IMR-90 (cell line): Measurements from ENCODE around the gene WNT16. TPM values are rescaled to one million over a fixed set of nuclear protein-coding genes. Genes with fewer than 3 reads are reported as not detected.

Source experiments
- ATAC-seq: fragments of 200-7000 bp; cut with Tn5 transposase; 2 replicates; pipeline ENCODE4 v1.9.1; 2020; ENCODE audit warnings: low read depth, mild to moderate bottlenecking, moderate library complexity
- BruUV-seq: library from RNA; stranded (reverse); fragments of 400-500 nt; replicated peaks from 2 replicates; lab custom pipeline; 2021; lab: Mats Ljungman, UMichigan
- CTCF ChIA-PET: fragments of 300-600 bp; formaldehyde crosslinking; extraction: SDS; loops from one replicate; lab custom pipeline; 2021; ENCODE audit warnings: antibody characterized with exemption; lab: Yijun Ruan, JAX
- POLR2A ChIA-PET: fragments of 300-600 bp; sonication (Branson Sonifier 250); formaldehyde crosslinking; loops from one replicate; lab custom pipeline; 2022; ENCODE audit warnings: antibody characterized with exemption; ENCODE audit not compliant: unreplicated experiment; lab: Charles Lee
- DNase-seq: peaks from one replicate; pipeline ENCODE4 v3.0.0; 2013
- H2AFZ ChIP-seq: replicated peaks from 2 replicates; pipeline ENCODE3; 2013; ENCODE audit warnings: low read length, mild to moderate bottlenecking; ENCODE audit not compliant: poor library complexity
- H2AK5ac ChIP-seq: 2 replicates; pipeline ENCODE4 v1.6.1; 2013; ENCODE audit warnings: low read depth, low read length, inconsistent platforms
- H2AK9ac ChIP-seq: replicated peaks from 2 replicates; pipeline ENCODE3; 2013; ENCODE audit warnings: mild to moderate bottlenecking, low read depth, low read length, moderate library complexity; ENCODE audit not compliant: poor library complexity
- H2BK120ac ChIP-seq: 2 replicates; pipeline ENCODE4 v1.6.1; 2013; ENCODE audit warnings: low read depth, low read length, inconsistent platforms
- H2BK15ac ChIP-seq: 3 replicates; pipeline ENCODE4 v1.6.1; 2013; ENCODE audit warnings: low read depth, low read length, inconsistent platforms
- H2BK20ac ChIP-seq: 2 replicates; pipeline ENCODE4 v1.6.1; 2013; ENCODE audit warnings: low read depth, mild to moderate bottlenecking, inconsistent platforms, low read length, moderate library complexity
- H2BK5ac ChIP-seq: 2 replicates; pipeline ENCODE4 v1.6.1; 2013; ENCODE audit warnings: mild to moderate bottlenecking, low read depth, low read length, inconsistent platforms; ENCODE audit not compliant: poor library complexity, severe bottlenecking
- H3K14ac ChIP-seq: replicated peaks from 2 replicates; pipeline ENCODE4 v1.6.1; 2013; ENCODE audit warnings: low read depth, low read length, inconsistent platforms
- H3K18ac ChIP-seq: 2 replicates; pipeline ENCODE4 v1.6.1; 2013; ENCODE audit warnings: low read depth, low read length, control low read depth
- H3K23ac ChIP-seq: 2 replicates; pipeline ENCODE4 v1.6.1; 2013; ENCODE audit warnings: low read depth, low read length, inconsistent platforms
- H3K27ac ChIP-seq: 2 replicates; pipeline ENCODE4 v1.5.1; 2013; ENCODE audit warnings: mild to moderate bottlenecking, control low read depth, low read length; ENCODE audit not compliant: insufficient read depth
- H3K27me3 ChIP-seq: 2 replicates; pipeline ENCODE4 v1.6.1; 2013; ENCODE audit warnings: low read length; ENCODE audit not compliant: control insufficient read depth, insufficient read depth
- H3K36me3 ChIP-seq: 2 replicates; pipeline ENCODE4 v1.6.1; 2013; ENCODE audit warnings: low read length, mixed read lengths; ENCODE audit not compliant: control insufficient read depth, insufficient read depth
- H3K4ac ChIP-seq: 2 replicates; pipeline ENCODE4 v1.6.1; 2013; ENCODE audit warnings: low read depth, low read length, inconsistent platforms
- H3K4me1 ChIP-seq: 2 replicates; pipeline ENCODE4 v1.6.1; 2013; ENCODE audit warnings: low read length, mixed read lengths; ENCODE audit not compliant: control insufficient read depth, insufficient read depth
- H3K4me2 ChIP-seq: 2 replicates; pipeline ENCODE4 v1.6.1; 2013; ENCODE audit warnings: low read depth, mild to moderate bottlenecking, control low read depth, low read length, moderate library complexity
- H3K4me3 ChIP-seq: 2 replicates; pipeline ENCODE4 v1.5.1; 2013; ENCODE audit warnings: low read depth, mild to moderate bottlenecking, control low read depth, low read length, moderate library complexity; ENCODE audit not compliant: insufficient read depth
- H3K56ac ChIP-seq: 2 replicates; pipeline ENCODE4 v1.6.1; 2013; ENCODE audit warnings: low read length, inconsistent platforms; ENCODE audit not compliant: insufficient read depth; ENCODE audit errors: extremely low read depth
- H3K79me1 ChIP-seq, 2 experiments: 2 replicates each; pipeline ENCODE4 v1.6.1; 2013; ENCODE audit warnings: low read length in 2 of 2, inconsistent platforms in 1 of 2, low read depth in 1 of 2
- H3K9ac ChIP-seq: 2 replicates; pipeline ENCODE4 v1.6.1; 2013; ENCODE audit warnings: low read depth, low read length, control low read depth
- H3K9me1 ChIP-seq: 2 replicates; pipeline ENCODE4 v1.6.1; 2013; ENCODE audit warnings: low read length, inconsistent platforms; ENCODE audit not compliant: insufficient read depth
- H3K9me3 ChIP-seq: 2 replicates; pipeline ENCODE4 v1.6.1; 2013; ENCODE audit warnings: low read length; ENCODE audit not compliant: control insufficient read depth, insufficient read depth
- H4K20me1 ChIP-seq: 2 replicates; pipeline ENCODE4 v1.6.1; 2013; ENCODE audit warnings: low read length, inconsistent platforms; ENCODE audit not compliant: insufficient read depth
- H4K5ac ChIP-seq: 2 replicates; pipeline ENCODE4 v1.6.1; 2013; ENCODE audit warnings: mild to moderate bottlenecking, low read depth, low read length, control low read depth
- H4K8ac ChIP-seq, 2 experiments: 2 replicates each; pipeline ENCODE4 v1.6.1; 2013; ENCODE audit warnings: low read depth in 2 of 2, low read length in 2 of 2, control low read depth in 1 of 2, inconsistent platforms in 1 of 2
- H4K91ac ChIP-seq: 2 replicates; pipeline ENCODE4 v1.6.1; 2013; ENCODE audit warnings: low read depth, low read length, inconsistent platforms; ENCODE audit not compliant: insufficient read depth
- BHLHE40 ChIP-seq: fragments of 150-350 bp; IDR thresholded peaks from 2 replicates; pipeline ENCODE4 v1.6.1; 2016; ENCODE audit warnings: mild to moderate bottlenecking, low read depth, low read length
- CEBPB ChIP-seq: IDR thresholded peaks from 2 replicates; pipeline ENCODE4 v1.6.1; 2012; ENCODE audit warnings: low read depth, low read length, improper control_type of control experiment
- CHD1 ChIP-seq: IDR thresholded peaks from 2 replicates; pipeline ENCODE4 v1.6.1; 2012; ENCODE audit warnings: low read depth, low read length, improper control_type of control experiment
- FOS ChIP-seq: fragments of 150-350 bp; IDR thresholded peaks from 2 replicates; pipeline ENCODE4 v1.6.1; 2016; ENCODE audit warnings: low read depth, low read length
- MAFK ChIP-seq: IDR thresholded peaks from 2 replicates; pipeline ENCODE4 v1.6.1; 2012; ENCODE audit warnings: low read depth, low read length, improper control_type of control experiment
- MAZ ChIP-seq: IDR thresholded peaks from 2 replicates; pipeline ENCODE4 v1.6.1; 2012; ENCODE audit warnings: low read depth, mild to moderate bottlenecking, low read length, improper control_type of control experiment, moderate library complexity, borderline replicate concordance
- MXI1 ChIP-seq: IDR thresholded peaks from 2 replicates; pipeline ENCODE4 v1.6.1; 2012; ENCODE audit warnings: low read depth, mild to moderate bottlenecking, low read length, moderate library complexity, borderline replicate concordance
- NFE2L2 ChIP-seq: fragments of 150-350 bp; IDR thresholded peaks from 2 replicates; pipeline ENCODE4 v1.6.1; 2016; ENCODE audit warnings: low read depth, mild to moderate bottlenecking, low read length
- POLR2A ChIP-seq: IDR thresholded peaks from 2 replicates; pipeline ENCODE4 v1.6.1; 2012; ENCODE audit warnings: mild to moderate bottlenecking, low read depth, low read length
- RAD21 ChIP-seq: IDR thresholded peaks from 2 replicates; pipeline ENCODE4 v1.6.1; 2012; ENCODE audit warnings: low read length, improper control_type of control experiment
- RCOR1 ChIP-seq: IDR thresholded peaks from 2 replicates; pipeline ENCODE4 v1.6.1; 2012; ENCODE audit warnings: mild to moderate bottlenecking, low read length, improper control_type of control experiment; ENCODE audit not compliant: insufficient replicate concordance
- RFX5 ChIP-seq: IDR thresholded peaks from 2 replicates; pipeline ENCODE4 v1.8.0; 2012; ENCODE audit warnings: low read depth, mild to moderate bottlenecking, low read length, moderate library complexity
- SMC3 ChIP-seq: fragments of 150-350 bp; IDR thresholded peaks from 2 replicates; pipeline ENCODE4 v1.6.1; 2016; ENCODE audit warnings: low read depth, mild to moderate bottlenecking, antibody characterized with exemption, low read length, moderate library complexity
- USF2 ChIP-seq: fragments of 150-350 bp; IDR thresholded peaks from 2 replicates; pipeline ENCODE4 v1.6.1; 2017; ENCODE audit warnings: mild to moderate bottlenecking, antibody characterized with exemption, low read length, low read depth
- WGBS, 2 experiments: methylation state at CpG; one replicate each; pipeline versions ENCODE4 v1.1.5 to v1.1.7; 2013; ENCODE audit warnings: missing lambda C conversion rate in 2 of 2; ENCODE audit not compliant: insufficient read length in 1 of 2; ENCODE audit errors: extremely low coverage in 2 of 2; 5-methylcytosine and 5-hydroxymethylcytosine counted together
- dilution Hi-C: fragments of 300-500 bp; cut with HindIII; formaldehyde crosslinking; loops from one replicate; pipeline ENCODE4 v1.14.3; 2018; ENCODE audit warnings: low sequenced_read_pairs; ENCODE audit not compliant: unreplicated experiment
- in situ Hi-C: fragments of 300-500 bp; cut with MboI; formaldehyde crosslinking; loops from 3 replicates; pipeline ENCODE4 v1.14.3; 2019; ENCODE audit warnings: low sequenced_read_pairs, inconsistent platforms, mixed read lengths
- intact Hi-C: fragments of 100-400 bp; cut with micrococcal nuclease; formaldehyde crosslinking; loops from 2 replicates; pipeline ENCODE4 v1.10.0; 2022
- polyA plus RNA-seq, 3 experiments: library from polyadenylated mRNA; depleted of rRNA; stranded (reverse); fragments of >200 nt; gene quantifications; 2 replicates each; pipeline ENCODE4 v1.2.3, GENCODE V29; 2012; ENCODE audit warnings: low replicate concordance in 1 of 3
- total RNA-seq: library from RNA; depleted of rRNA; stranded (reverse); fragments of >200 nt; gene quantifications from 2 replicates; pipeline ENCODE4 v1.2.3, GENCODE V29; 2012
- TF ChIP-seq, protein P1 (sequence below): fragments of 150-350 bp; IDR thresholded peaks from 2 replicates; pipeline ENCODE4 v1.6.1; 2016; ENCODE audit warnings: low read depth, mild to moderate bottlenecking, low read length, moderate library complexity, borderline replicate concordance
- TF ChIP-seq, protein P2 (sequence below): conservative IDR thresholded peaks from 2 replicates; pipeline ENCODE4 v1.5.1; 2012; ENCODE audit warnings: mild to moderate bottlenecking, low read depth, low read length, improper control_type of control experiment

Gene WNT16
- total and polyA plus RNA-seq, 2 of the 4 experiments (the other 2 are of a cell fraction) = 0.68 to 1.1 TPM

DNA sequence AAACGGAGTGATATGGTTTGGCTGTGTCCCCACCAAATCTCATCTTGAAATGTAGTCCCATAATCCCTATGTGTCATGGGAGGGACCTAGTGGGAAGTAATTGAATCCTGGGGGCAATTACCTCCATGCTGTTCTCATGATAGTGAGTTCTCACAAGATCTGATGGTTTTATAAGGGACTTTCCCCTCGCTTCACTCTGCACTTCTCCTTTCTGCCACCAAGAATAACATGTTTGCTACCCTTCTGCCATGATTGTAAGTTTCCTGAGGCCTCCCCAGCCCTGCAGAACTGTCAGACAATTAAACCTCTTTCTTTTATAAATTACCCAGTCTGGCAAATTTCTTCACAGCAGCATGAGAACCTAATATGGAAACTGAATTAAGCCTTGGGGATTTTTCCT, 48.2 kb downstream of the WNT16 start:
- Histone ChIP-seq H2AK5ac (no peak overlapping the region), H3K4ac (no peak overlapping the region), H3K56ac (no peak overlapping the region), H4K20me1 (no peaks in the 10 kb centered on the region), H3K9ac (no peak overlapping the region), H4K91ac (no peak overlapping the region), H3K9me3 (no peaks in the 10 kb centered on the region), H2BK5ac (no peak overlapping the region), H3K4me2 (no peak overlapping the region), H3K4me3 (no peak overlapping the region), H3K4me1 (no peaks in the 10 kb centered on the region), H2BK20ac (no peak overlapping the region), H3K18ac (no peak overlapping the region), H4K8ac (no peak overlapping the region), H3K79me1 (peaks cover 9 to 17% of the 10 kb centered on the region in 2 experiments), H2AK9ac (no peak overlapping the region), H3K9me1 (peaks cover 4% of the 10 kb centered on the region; the same call in 1 of the 2 replicates), H2AFZ (no peak overlapping the region), H3K36me3 (peaks cover 12% of the 10 kb centered on the region), H4K5ac (no peak overlapping the region), H3K23ac (no peak overlapping the region), H3K27me3 (no peaks in the 10 kb centered on the region), H2BK15ac (no peak overlapping the region), H2BK120ac (no peak overlapping the region), H3K14ac (no peak overlapping the region), H3K27ac (no peak overlapping the region)
- intact Hi-C loops (no loop called here), dilution Hi-C loops (no loop called here), in situ Hi-C loops (no loop called here)
- TF ChIP-seq MAZ (no peak), MAFK (no peak), BHLHE40 (no peak), NFE2L2 (no peak), CEBPB (no peak), USF2 (no peak), POLR2A (no peak), FOS (no peak), RAD21 (no peak), RFX5 (no peak), SMC3 (no peak), CHD1 (no peak), MXI1 (no peak), RCOR1 (no peak)
- TF ChIP-seq, protein P1, sequence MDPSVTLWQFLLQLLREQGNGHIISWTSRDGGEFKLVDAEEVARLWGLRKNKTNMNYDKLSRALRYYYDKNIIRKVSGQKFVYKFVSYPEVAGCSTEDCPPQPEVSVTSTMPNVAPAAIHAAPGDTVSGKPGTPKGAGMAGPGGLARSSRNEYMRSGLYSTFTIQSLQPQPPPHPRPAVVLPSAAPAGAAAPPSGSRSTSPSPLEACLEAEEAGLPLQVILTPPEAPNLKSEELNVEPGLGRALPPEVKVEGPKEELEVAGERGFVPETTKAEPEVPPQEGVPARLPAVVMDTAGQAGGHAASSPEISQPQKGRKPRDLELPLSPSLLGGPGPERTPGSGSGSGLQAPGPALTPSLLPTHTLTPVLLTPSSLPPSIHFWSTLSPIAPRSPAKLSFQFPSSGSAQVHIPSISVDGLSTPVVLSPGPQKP = no peak
- TF ChIP-seq, protein P2, sequence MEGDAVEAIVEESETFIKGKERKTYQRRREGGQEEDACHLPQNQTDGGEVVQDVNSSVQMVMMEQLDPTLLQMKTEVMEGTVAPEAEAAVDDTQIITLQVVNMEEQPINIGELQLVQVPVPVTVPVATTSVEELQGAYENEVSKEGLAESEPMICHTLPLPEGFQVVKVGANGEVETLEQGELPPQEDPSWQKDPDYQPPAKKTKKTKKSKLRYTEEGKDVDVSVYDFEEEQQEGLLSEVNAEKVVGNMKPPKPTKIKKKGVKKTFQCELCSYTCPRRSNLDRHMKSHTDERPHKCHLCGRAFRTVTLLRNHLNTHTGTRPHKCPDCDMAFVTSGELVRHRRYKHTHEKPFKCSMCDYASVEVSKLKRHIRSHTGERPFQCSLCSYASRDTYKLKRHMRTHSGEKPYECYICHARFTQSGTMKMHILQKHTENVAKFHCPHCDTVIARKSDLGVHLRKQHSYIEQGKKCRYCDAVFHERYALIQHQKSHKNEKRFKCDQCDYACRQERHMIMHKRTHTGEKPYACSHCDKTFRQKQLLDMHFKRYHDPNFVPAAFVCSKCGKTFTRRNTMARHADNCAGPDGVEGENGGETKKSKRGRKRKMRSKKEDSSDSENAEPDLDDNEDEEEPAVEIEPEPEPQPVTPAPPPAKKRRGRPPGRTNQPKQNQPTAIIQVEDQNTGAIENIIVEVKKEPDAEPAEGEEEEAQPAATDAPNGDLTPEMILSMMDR = no peak
- DNase-seq = no peak
- no peak for ATAC-seq
- no TSS peak for BruUV-seq
- ChIA-PET POLR2A (no interaction called here), CTCF (no interaction called here)
- no CpG with 5 or more reads among the region's 2 CpGs for WGBS, 2 experiments
